Smooth muscle cell (in vitro differentiated cells): ENCODE measurements around the gene IFIT1B. TPM values are rescaled to one million over a fixed set of nuclear protein-coding genes. Genes with fewer than 3 reads are reported as not detected.
"Not testable (repeated sequence)": the region's sequence is repeated elsewhere in the genome, so short reads cannot be mapped to it uniquely, and the experiment has no call there.

Experiments used
- DNase-seq: peaks from one replicate; lab custom pipeline; 2025; ENCODE audit not compliant: unreplicated experiment; lab: John Stamatoyannopoulos, UW
- H2AFZ ChIP-seq: fragments of 200-600 bp; sonication (generic); 2 replicates; pipeline ENCODE4 v1.6.0; 2016; ENCODE audit warnings: antibody characterized with exemption, low read depth, mild to moderate bottlenecking
- H3F3A ChIP-seq: fragments of 200-600 bp; sonication (generic); 2 replicates; pipeline ENCODE4 v1.6.0; 2017; ENCODE audit warnings: antibody characterized with exemption, low read depth
- H3K27ac ChIP-seq: fragments of 200-600 bp; sonication (generic); 2 replicates; pipeline ENCODE4 v1.5.1; 2016; ENCODE audit warnings: low read depth, mild to moderate bottlenecking
- H3K27me3 ChIP-seq: fragments of 200-600 bp; sonication (generic); 2 replicates; pipeline ENCODE4 v1.6.1; 2016; ENCODE audit warnings: low read depth, mild to moderate bottlenecking
- H3K36me3 ChIP-seq: fragments of 200-600 bp; sonication (generic); 2 replicates; pipeline ENCODE4 v1.5.1; 2016; ENCODE audit warnings: low read depth
- H3K4me1 ChIP-seq: fragments of 200-600 bp; sonication (generic); 2 replicates; pipeline ENCODE4 v1.5.1; 2016; ENCODE audit warnings: low read depth
- H3K4me2 ChIP-seq: fragments of 200-600 bp; sonication (generic); 2 replicates; pipeline ENCODE4 v1.6.0; 2016; ENCODE audit warnings: mild to moderate bottlenecking
- H3K4me3 ChIP-seq: fragments of 200-600 bp; sonication (generic); 2 replicates; pipeline ENCODE4 v1.5.1; 2016; ENCODE audit warnings: mild to moderate bottlenecking
- H3K79me2 ChIP-seq: fragments of 200-600 bp; sonication (generic); 2 replicates; pipeline ENCODE4 v1.6.0; 2016; ENCODE audit warnings: low read depth, mild to moderate bottlenecking
- H3K9ac ChIP-seq: fragments of 200-600 bp; sonication (generic); 2 replicates; pipeline ENCODE4 v1.6.0; 2016; ENCODE audit warnings: low read depth
- H3K9me3 ChIP-seq: fragments of 200-600 bp; sonication (generic); replicated peaks from 2 replicates; pipeline ENCODE4 v1.5.1; 2016; ENCODE audit warnings: low read depth
- H4K20me1 ChIP-seq: fragments of 200-600 bp; sonication (generic); 2 replicates; pipeline ENCODE4 v1.6.0; 2016; ENCODE audit warnings: low read depth
- WGBS: methylation state at CpG from one replicate; pipeline ENCODE4 v1.1.7; 2016; ENCODE audit warnings: low lambda C conversion rate; 5-methylcytosine and 5-hydroxymethylcytosine counted together
- polyA plus RNA-seq: library from polyadenylated mRNA; unstranded; fragments of >200 nt; fragmentation: Nextera tagmentation; extraction: Ambion mirVana; gene quantifications from 2 replicates; pipeline ENCODE4 v1.2.1, GENCODE V29; 2016
- total RNA-seq: library from RNA; depleted of rRNA; stranded (reverse); fragments of >200 nt; gene quantifications from 2 replicates; pipeline ENCODE4 v1.2.3, GENCODE V29; 2014
- TF ChIP-seq, protein P1 (sequence below): fragments of 200-600 bp; sonication (generic); IDR thresholded peaks from 2 replicates; pipeline ENCODE4 v1.5.1; 2017; ENCODE audit warnings: borderline replicate concordance, mild to moderate bottlenecking, antibody characterized with exemption; ENCODE audit not compliant: insufficient read depth, poor library complexity, severe bottlenecking

IFIT1B gene
- total and polyA plus RNA-seq, 2 experiments from 2014 or later = not detected

DNA sequence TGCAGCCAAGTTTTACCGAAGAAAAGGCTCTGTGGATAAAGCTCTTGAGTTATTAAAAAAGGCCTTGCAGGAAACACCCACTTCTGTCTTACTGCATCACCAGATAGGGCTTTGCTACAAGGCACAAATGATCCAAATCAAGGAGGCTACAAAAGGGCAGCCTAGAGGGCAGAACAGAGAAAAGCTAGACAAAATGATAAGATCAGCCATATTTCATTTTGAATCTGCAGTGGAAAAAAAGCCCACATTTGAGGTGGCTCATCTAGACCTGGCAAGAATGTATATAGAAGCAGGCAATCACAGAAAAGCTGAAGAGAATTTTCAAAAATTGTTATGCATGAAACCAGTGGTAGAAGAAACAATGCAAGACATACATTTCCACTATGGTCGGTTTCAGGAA, 25.2 kb downstream of the IFIT1B start:
- 93% methylated on average over 2 of the region's 2 CpGs for WGBS

GRCh38 chr10:89404104-89405047, 26.5 kb downstream of the IFIT1B start:
- TF ChIP-seq, protein P1, sequence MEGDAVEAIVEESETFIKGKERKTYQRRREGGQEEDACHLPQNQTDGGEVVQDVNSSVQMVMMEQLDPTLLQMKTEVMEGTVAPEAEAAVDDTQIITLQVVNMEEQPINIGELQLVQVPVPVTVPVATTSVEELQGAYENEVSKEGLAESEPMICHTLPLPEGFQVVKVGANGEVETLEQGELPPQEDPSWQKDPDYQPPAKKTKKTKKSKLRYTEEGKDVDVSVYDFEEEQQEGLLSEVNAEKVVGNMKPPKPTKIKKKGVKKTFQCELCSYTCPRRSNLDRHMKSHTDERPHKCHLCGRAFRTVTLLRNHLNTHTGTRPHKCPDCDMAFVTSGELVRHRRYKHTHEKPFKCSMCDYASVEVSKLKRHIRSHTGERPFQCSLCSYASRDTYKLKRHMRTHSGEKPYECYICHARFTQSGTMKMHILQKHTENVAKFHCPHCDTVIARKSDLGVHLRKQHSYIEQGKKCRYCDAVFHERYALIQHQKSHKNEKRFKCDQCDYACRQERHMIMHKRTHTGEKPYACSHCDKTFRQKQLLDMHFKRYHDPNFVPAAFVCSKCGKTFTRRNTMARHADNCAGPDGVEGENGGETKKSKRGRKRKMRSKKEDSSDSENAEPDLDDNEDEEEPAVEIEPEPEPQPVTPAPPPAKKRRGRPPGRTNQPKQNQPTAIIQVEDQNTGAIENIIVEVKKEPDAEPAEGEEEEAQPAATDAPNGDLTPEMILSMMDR = no peak
- no peak overlapping the region for H2AFZ ChIP-seq
- 84% methylated on average over 11 of the region's 11 CpGs for WGBS
- no peak for DNase-seq
- H3K36me3 ChIP-seq = no peaks in the 10 kb centered on the region
- no peaks in the 10 kb centered on the region for H4K20me1 ChIP-seq
- H3K4me1 ChIP-seq = no peaks in the 10 kb centered on the region
- H3K79me2 ChIP-seq = no peaks in the 10 kb centered on the region
- H3K9me3 ChIP-seq = no peaks in the 10 kb centered on the region
- no peaks in the 10 kb centered on the region for H3F3A ChIP-seq
- no peak overlapping the region for H3K9ac ChIP-seq
- no peaks in the 10 kb centered on the region for H3K27me3 ChIP-seq
- H3K4me3 ChIP-seq = no peak overlapping the region
- H3K27ac ChIP-seq = no peak overlapping the region
- H3K4me2 ChIP-seq = no peak overlapping the region

More for the DNA sequence above, 25.2 kb downstream of the IFIT1B start:
- DNase-seq = no peak
- H3K4me3 ChIP-seq = no peak overlapping the region
- TF ChIP-seq, protein P1 = no peak
- no peaks in the 10 kb centered on the region for H3K79me2 ChIP-seq
- no peak overlapping the region for H2AFZ ChIP-seq
- H3K9ac ChIP-seq = no peak overlapping the region
- H3K36me3 ChIP-seq = no peaks in the 10 kb centered on the region
- no peak overlapping the region for H3K4me2 ChIP-seq
- no peaks in the 10 kb centered on the region for H3K27me3 ChIP-seq
- H4K20me1 ChIP-seq = no peaks in the 10 kb centered on the region
- no peaks in the 10 kb centered on the region for H3K4me1 ChIP-seq
- H3F3A ChIP-seq = no peaks in the 10 kb centered on the region
- H3K9me3 ChIP-seq = no peaks in the 10 kb centered on the region
- no peak overlapping the region for H3K27ac ChIP-seq

- not testable (repeated sequence) for H3K4me2 ChIP-seq, H3K4me1 ChIP-seq, H2AFZ ChIP-seq, DNase-seq, H4K20me1 ChIP-seq, H3K9ac ChIP-seq, H3K27ac ChIP-seq, H3K9me3 ChIP-seq, H3K79me2 ChIP-seq, H3K27me3 ChIP-seq, H3K4me3 ChIP-seq, H3K36me3 ChIP-seq, H3F3A ChIP-seq
- 98% methylated on average over 9 of the region's 9 CpGs for WGBS
Measured at GRCh38 chr10:89406178-89406577, 28.3 kb downstream of the IFIT1B start.

DNA sequence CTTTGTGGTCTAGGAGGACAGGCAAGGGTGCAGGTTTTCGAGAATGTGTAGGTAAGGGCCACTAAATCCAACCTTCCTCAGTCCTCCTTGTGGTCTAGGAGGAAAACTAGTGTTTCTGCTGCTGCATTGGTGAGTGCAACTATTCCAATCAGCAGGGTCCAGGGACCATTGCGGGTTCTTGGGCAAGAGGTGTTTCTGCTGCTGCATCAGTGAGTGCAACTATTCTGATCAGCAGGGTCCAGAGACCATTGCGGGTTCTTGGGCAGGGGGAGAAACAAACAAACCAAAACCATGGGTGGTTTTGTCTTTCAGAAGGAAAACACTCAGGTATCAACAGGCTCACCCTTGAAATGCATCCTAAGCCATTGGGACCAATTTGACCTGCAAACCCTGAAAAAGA, 29.9 kb downstream of the IFIT1B start:
- H3K27ac ChIP-seq, H3K9me3 ChIP-seq, H3K36me3 ChIP-seq, DNase-seq, H3K79me2 ChIP-seq, H3K4me3 ChIP-seq, H4K20me1 ChIP-seq, H3F3A ChIP-seq, H3K27me3 ChIP-seq, H3K4me2 ChIP-seq, H3K9ac ChIP-seq, H2AFZ ChIP-seq, H3K4me1 ChIP-seq: not testable (repeated sequence)
- 98% methylated on average over 3 of the region's 3 CpGs for WGBS

GRCh38 chr10:89409282-89409681, 31.4 kb downstream of the IFIT1B start:
- not testable (repeated sequence) for H2AFZ ChIP-seq, H3K4me2 ChIP-seq, H3K36me3 ChIP-seq, H3F3A ChIP-seq, H3K27me3 ChIP-seq, H3K4me3 ChIP-seq, H3K27ac ChIP-seq, H3K4me1 ChIP-seq, H3K9ac ChIP-seq, H3K9me3 ChIP-seq, H3K79me2 ChIP-seq, DNase-seq, H4K20me1 ChIP-seq
- WGBS = 93% methylated on average over 5 of the region's 5 CpGs

DNA sequence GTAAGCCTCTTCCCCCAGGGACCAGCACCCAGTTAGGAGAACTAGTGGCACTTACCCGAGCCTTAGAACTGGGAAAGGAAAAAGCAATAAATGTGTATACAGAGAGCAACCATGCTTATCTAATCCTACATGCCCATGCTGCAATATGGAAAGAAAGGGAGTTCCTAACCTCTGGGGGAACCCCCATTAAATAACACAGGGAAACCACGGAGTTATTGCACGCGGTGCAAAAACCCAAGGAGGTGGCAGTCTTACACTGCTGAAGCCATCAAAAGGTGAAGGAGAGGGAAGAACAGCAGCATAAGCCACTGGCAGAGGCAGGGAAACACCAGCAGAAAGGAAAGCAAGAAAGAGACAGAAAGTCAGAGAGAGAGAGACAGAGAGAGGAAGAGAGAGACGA, 32.7 kb downstream of the IFIT1B start:
- not testable (repeated sequence) for H3K9me3 ChIP-seq, H2AFZ ChIP-seq, H3K4me3 ChIP-seq, H3K27me3 ChIP-seq, H3K79me2 ChIP-seq, H3K4me1 ChIP-seq, H3K4me2 ChIP-seq, H3K27ac ChIP-seq, H4K20me1 ChIP-seq, H3F3A ChIP-seq, H3K36me3 ChIP-seq, DNase-seq, H3K9ac ChIP-seq
- 92% methylated on average over 5 of the region's 5 CpGs for WGBS

- not testable (repeated sequence) for H3K9ac ChIP-seq, H3K36me3 ChIP-seq, H3K79me2 ChIP-seq, H3K4me3 ChIP-seq, H3K9me3 ChIP-seq, H3K4me1 ChIP-seq, H3K4me2 ChIP-seq, H3K27me3 ChIP-seq, H4K20me1 ChIP-seq, H3F3A ChIP-seq, DNase-seq, H2AFZ ChIP-seq, H3K27ac ChIP-seq
- 90% methylated on average over 2 of the region's 2 CpGs for WGBS
Measured at GRCh38 chr10:89411135-89411534, 33.3 kb downstream of the IFIT1B start.
